ENCODE data around the gene PCSK2.
A peak's percentile ranks its signal among the peaks of the same experiment; 100 is the strongest.

PCSK2 gene

GRCh38 chr20:17395729-17396128 lies 168.9 kb downstream of the PCSK2 start:
- no peak for DNase-seq (ENCODE audit: low read depth)

- DNase-seq (ENCODE audit: low read depth): no peak
Observed at GRCh38 chr20:17399303-17399985, 172.6 kb downstream of the PCSK2 start.

- no peak for DNase-seq (ENCODE audit: low read depth)
Observed at GRCh38 chr20:17403461-17403860, 176.6 kb downstream of the PCSK2 start.

- no peak for DNase-seq (ENCODE audit: low read depth)
Observed at GRCh38 chr20:17406051-17406590, 179.3 kb downstream of the PCSK2 start.

- no peak for DNase-seq (ENCODE audit: low read depth)
Observed at GRCh38 chr20:17407550-17407949, 180.7 kb downstream of the PCSK2 start.

GRCh38 chr20:17417225-17417624 lies 190.4 kb downstream of the PCSK2 start:
- no peak for DNase-seq (ENCODE audit: low read depth)

GRCh38 chr20:17418737-17419136 lies 191.9 kb downstream of the PCSK2 start:
- DNase-seq (ENCODE audit: low read depth): no peak

- no peak for DNase-seq (ENCODE audit: low read depth)
Observed at GRCh38 chr20:17419479-17420041, 192.7 kb downstream of the PCSK2 start.

- no peak for DNase-seq (ENCODE audit: low read depth)
Observed at GRCh38 chr20:17421493-17421892, 194.7 kb downstream of the PCSK2 start.

GRCh38 chr20:17423782-17424181 lies 196.9 kb downstream of the PCSK2 start:
- DNase-seq (ENCODE audit: low read depth): no peak

GRCh38 chr20:17427638-17428037 lies 200.8 kb downstream of the PCSK2 start:
- DNase-seq (ENCODE audit: low read depth): no peak

GRCh38 chr20:17430125-17430950 lies 203.5 kb downstream of the PCSK2 start:
- no peak for DNase-seq (ENCODE audit: low read depth)

- peak; percentile 18 for DNase-seq (ENCODE audit: low read depth)
Observed at GRCh38 chr20:17431621-17432364, 205.0 kb downstream of the PCSK2 start.

GRCh38 chr20:17436664-17437063 lies 209.8 kb downstream of the PCSK2 start:
- DNase-seq (ENCODE audit: low read depth): no peak

- no peak for DNase-seq (ENCODE audit: low read depth)
Observed at GRCh38 chr20:17437251-17437650, 210.4 kb downstream of the PCSK2 start.

- DNase-seq (ENCODE audit: low read depth): no peak
Observed at GRCh38 chr20:17438436-17439039, 211.7 kb downstream of the PCSK2 start.

- DNase-seq (ENCODE audit: low read depth): no peak
Observed at GRCh38 chr20:17439616-17440296, 212.9 kb downstream of the PCSK2 start.

- no peak for DNase-seq (ENCODE audit: low read depth)
Observed at GRCh38 chr20:17441745-17442144, 214.9 kb downstream of the PCSK2 start.

- DNase-seq (ENCODE audit: low read depth): no peak
Observed at GRCh38 chr20:17442588-17442987, 215.7 kb downstream of the PCSK2 start.

- DNase-seq (ENCODE audit: low read depth): no peak
Observed at GRCh38 chr20:17443131-17443858, 216.5 kb downstream of the PCSK2 start.

All from stimulated activated CD8-positive, alpha-beta memory T cell treated with anti-CD3 and anti-CD28 coated beads, Interleukin-7, amount 100 ng/mL, for 24 hours (primary cell).